C4-2B (cell line): ENCODE measurements around the gene IGF2R.

ENCODE experiments used
- CTCF ChIP-seq: fragments of 450-650 bp; conservative IDR thresholded peaks from 2 replicates; pipeline ENCODE4 v1.5.1; 2017; ENCODE audit warnings: mild to moderate bottlenecking
- ZFX ChIP-seq: fragments of 450-650 bp; IDR thresholded peaks from 2 replicates; pipeline ENCODE4 v1.6.1; 2017

GRCh38 chr6:160049346-160049745, 80.5 kb downstream of the IGF2R start:
- TF ChIP-seq CTCF = no peak
- no peak for TF ChIP-seq ZFX
